ENCODE data around the gene TCF4.

Gene TCF4

DNA sequence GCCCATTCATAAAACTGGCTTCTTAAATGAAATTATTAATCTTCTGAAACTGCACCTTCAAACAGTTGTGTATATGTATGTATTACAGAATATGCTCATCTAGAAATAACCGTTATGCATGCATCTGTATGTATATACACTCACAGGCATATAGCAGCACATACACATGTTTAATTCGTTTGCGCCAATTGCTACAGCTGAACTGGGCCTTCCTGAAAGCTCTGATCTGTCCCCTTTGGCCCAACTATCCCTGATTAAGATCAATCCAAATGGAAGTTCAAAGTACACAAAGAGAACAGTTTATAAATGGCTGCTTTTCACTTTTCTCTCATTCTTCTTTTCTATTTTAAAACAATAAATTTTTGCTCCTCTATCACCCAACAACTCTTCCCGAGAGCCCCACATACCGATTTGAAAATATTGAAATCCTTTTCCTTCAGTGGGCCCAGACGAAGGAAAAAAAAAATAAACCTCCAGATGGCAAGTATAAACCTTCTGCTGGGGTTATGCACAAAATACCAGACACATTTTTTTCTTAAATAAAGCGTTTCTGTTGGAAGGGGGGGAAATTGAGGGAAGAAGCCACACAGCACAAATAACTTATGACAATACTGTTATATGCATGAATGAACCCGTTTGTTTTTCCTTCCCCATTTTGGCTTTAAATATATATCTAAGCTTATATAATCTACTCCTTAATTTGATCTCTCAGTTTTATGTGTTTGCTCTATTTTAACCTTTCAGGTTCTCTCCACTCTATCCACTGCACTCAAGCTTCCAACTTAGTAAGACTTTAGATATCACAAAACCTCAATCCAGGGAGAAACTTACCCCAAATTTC lies 267.3 kb downstream of the TCF4 start:
- no peak for DNase-seq (ENCODE audit: low spot score)

DNA sequence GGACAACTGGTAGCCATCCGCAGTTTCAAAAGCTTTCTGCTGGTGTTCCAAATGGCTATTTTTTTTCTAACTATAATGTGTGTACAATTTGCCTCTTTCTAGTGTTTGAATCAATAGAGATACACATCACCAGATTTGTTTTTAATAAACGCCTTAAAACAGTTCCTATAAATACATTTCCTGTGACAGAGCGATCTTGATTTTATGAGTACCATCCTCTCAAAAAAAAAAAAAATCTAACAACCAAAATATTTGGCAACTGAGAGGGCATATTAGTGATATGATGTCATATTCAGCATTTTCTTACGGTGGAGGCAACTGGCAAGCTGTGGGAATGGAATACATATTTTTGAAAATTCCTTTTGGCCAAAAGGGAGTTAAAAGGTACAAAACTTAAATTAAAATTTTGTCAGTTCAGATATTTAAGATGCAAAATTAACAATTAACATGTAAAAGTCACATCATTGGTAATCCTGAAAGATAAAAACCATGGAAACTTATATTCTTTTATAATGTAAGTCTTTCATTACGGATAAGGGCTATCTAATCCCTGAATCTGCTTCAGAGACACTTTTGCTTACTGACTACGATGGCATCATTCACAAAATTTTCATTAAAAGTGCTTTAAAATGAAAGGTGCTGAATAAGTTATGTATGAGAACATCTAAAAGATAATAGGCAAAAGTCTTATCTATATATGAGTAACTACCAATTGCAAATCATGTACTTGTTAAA lies 268.4 kb downstream of the TCF4 start:
- no peak for DNase-seq (ENCODE audit: low spot score)

DNA sequence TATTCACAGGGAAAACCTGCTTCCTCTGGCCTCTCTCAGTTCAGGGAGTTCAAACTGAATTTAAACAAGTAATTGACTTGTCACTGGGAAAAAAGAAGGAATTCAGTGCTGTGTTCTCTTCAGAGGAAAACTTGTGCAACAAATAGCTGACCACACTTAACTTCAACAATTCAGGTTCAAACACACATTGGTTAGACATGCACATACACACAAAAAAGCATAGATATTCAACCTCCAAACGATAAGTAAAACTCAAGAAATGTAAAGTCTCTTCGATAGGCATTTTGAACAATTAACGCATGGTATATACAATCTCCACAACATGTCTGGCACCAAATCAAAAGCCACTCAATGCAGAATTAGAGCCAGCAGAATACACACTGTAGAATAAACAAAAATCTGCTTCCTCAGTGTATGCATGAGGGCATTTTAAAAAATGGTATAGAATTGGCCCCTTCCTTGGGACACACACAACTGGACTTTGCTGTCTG lies 269.0 kb downstream of the TCF4 start:
- no peak for DNase-seq (ENCODE audit: low spot score)

DNA sequence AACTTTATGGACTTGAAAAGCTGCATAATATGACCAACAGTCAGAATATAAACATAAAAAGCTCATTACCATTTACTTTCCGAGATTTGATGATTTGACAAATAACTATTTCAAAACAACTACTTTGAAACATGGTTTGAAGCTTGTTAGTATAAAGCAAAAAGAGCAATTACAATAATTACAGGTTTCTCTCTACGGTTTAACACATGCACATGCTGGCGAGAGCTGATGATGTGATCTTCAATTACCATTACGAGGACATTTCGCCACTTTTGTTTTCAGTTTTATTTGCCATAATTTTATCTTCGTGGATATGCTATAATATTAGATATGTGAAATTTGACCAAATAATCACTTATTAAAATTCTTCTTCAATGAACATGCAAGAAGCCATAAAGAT lies 270.1 kb downstream of the TCF4 start:
- DNase-seq (ENCODE audit: low spot score) = no peak

DNA sequence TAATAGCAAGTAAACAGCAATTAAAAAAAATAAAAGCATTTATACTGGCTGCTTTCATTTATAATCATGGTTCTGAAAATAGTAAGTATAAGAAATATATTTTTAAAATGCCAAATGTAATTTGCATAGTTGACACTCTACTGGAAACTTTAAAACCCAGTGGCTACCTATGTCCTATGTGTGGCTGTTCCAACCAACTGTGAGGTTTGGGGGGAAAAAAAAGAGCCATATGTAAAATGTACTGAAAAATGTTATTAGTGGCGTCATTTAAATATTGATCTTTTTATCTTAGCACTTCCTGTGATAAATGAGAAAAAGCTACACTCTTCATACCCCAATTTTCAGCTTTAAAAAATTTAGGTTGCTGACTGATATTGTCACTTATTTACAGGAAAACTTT lies 270.7 kb downstream of the TCF4 start:
- DNase-seq (ENCODE audit: low spot score) = no peak

DNA sequence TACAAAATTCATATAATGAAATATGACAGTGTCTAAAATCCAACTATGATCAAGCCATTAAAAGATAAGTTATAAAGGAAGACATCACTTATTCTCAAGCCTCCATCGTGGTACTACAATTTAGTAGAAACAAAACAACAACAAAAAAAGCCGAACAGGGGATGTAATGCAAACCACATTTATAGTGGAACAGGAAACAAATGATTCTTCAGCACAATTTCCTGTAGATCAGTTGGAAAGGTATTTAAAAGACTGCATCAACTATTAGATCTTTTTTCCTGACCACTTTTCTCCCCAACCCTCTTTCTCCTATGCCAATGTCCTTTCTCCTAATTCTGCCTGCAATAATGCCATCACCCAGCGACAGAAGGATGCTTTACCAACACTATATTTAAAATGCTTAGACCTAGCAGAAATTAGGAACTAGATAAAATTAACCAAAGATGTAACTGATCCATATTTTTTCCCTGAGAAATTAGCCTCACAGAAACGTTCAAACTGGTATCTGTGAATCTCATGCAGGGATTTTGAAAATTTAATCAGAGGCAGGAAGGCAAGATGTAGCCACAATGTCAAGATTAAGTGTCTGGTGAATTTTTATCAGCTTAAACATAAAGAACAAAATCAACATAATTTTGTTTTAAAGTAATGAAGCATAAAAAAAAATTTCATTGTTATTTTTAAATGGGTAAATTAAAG lies 271.4 kb downstream of the TCF4 start:
- DNase-seq (ENCODE audit: low spot score) = no peak

DNA sequence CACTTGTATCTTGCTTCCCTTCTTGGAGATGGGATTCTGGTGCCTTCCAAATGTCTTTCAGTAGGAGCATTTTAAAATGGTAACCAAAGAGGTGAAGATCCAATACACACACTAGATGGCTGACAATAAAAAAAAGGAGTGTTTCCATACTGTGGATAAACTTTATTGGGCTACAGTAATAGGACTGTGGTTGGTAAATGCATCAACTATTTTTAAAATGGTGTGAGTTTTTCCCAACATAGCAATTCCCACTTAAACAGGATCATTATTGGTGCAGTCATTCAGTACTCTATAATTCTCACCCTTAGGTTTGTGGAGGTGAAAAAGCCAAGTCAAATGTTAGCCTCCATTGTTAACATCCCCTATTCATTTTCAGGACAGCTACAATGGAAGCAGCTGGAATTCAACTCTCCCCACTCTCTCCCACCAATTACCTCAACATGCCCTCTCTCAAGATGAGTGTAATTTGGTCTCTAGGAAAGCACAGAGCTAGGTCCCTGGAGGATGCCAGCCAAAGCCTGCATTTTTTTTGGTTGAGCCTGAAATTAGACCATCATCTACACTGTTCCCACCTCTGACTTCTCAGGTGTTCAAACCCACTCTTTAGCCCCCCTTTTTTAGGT lies 273.3 kb downstream of the TCF4 start:
- DNase-seq (ENCODE audit: low spot score) = no peak

DNA sequence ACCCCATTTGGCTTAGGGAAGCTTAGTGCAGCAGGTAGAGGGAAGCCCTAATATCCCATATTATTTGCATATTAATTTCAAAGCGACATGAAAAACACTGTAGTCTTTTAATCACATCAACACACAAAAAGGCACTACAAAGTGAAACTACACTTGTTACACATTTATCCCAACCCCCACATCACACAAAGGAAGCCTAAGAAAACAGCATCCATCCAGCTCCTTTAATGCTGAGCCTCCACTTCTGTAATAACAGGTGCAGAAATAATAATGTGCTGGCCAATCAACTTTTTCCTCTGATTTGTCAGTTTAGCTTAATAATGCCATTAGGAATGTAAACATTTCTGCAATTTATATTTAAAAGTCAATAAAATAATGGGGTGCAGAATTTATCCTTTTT lies 274.0 kb downstream of the TCF4 start:
- DNase-seq (ENCODE audit: low spot score) = no peak

DNA sequence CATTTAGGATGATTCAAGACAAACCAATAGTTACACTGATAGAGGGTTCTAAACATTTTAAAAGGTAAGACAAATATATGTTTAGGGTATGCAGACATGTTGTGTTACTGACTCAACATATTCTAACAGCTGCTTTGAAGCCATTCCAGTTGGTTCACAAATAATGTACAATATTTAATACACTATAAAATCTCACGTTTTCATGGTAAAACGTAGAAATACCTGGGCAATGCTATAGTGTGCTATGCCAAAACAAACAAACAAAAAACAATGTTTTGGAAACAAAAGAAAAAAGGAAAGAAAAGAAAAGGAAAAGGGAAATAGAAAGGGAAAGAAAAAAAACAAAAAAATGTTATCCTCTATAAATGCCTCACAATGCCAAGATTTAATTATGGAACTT lies 277.1 kb downstream of the TCF4 start:
- DNase-seq (ENCODE audit: low spot score) = no peak

DNA sequence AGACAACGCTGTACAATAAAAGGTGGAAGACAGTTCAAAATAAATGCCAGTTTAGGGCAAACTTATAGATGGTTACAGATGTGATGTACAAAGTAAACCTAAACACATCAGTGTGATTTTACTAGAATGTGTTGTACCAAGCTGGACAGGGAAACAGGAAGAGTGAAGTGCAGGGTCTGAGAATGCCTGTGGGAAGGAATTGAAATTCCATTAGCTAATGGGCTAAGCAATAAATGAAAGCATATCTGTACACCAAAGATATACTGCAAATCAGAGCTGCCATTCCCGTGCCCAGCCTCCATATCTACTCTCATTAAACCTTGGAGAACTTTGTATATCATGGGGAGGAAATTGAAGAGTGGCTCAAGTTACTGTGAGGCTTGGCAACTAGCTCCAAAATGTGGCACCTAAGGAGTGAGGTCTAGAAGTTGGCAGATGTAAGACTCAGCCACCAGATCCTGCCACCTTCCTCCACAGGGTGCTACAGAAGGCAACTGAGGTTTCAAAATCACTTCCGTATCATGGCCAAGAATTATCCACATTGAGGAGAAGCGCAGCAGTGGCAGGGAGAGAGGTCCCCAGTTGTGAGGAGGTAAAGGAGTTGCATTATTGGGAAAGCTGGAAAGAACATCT lies 277.8 kb downstream of the TCF4 start:
- DNase-seq (ENCODE audit: low spot score) = no peak

DNA sequence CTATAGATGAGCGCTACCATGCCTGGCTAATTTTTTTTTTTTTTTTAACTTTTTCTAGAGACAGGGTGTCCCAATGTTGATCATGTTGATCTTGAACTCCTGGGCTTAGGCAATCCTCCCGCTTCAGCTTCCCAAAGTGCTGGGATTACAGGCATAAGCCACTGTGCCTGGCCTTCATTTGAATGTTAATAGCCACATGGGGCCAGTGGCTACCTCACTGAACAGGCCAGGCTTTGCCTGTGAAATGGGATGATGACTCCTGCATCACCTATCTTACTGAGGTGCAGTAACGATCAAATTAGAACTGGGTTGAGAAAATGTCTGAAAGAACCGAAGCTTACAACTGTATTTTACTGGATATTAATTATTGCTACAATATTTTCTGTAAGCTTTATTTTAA lies 278.7 kb downstream of the TCF4 start:
- no peak for DNase-seq (ENCODE audit: low spot score)

DNA sequence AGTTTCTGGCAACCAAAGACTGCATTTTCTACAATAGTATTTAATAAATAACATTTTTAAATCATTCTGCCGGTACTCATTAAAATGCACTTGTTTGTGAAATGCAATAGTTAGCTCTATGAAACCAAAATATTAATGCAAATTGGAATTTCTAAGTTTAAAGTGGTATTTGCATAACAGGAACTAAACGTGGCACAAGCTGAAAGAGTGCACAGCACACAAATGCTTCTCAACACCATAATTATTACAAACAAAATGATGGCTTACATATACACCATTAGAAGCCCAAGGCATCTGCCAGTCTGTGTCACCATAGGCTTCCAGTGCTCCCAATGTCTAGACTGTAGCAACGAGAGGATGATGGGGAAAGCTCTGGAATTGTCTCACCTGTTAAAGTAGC lies 280.5 kb downstream of the TCF4 start:
- no peak for DNase-seq (ENCODE audit: low spot score)

DNA sequence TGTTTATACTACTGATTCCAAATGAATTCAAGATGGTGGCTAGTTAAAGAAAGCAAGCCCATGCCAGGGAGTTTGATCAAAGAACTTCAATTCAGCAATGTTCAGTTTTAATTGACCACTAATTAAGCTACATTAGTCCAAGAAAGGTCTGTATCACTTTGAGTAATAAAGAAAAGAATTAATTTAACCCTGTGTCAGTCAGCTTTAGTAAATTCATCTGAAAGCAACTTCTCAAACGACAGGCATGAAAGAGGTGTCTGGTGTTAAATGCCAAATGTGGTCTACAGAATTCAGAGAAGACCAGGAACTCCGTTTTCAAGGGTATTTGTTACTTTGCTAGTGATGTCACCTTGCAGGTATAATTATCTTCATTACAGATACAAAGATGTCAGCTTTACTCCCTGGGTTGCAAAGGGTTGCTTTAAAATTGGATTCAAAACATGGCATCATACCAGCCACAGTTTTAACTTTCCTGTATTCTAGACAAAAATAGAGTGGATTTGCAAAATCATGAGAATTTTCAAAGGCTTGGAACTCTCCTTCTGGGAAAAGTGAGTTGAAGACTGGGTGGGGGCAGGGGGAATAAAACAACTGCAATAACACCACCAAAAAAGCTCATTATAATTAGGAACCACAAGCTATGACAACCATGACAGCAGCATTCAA lies 281.5 kb downstream of the TCF4 start:
- no peak for DNase-seq (ENCODE audit: low spot score)

DNA sequence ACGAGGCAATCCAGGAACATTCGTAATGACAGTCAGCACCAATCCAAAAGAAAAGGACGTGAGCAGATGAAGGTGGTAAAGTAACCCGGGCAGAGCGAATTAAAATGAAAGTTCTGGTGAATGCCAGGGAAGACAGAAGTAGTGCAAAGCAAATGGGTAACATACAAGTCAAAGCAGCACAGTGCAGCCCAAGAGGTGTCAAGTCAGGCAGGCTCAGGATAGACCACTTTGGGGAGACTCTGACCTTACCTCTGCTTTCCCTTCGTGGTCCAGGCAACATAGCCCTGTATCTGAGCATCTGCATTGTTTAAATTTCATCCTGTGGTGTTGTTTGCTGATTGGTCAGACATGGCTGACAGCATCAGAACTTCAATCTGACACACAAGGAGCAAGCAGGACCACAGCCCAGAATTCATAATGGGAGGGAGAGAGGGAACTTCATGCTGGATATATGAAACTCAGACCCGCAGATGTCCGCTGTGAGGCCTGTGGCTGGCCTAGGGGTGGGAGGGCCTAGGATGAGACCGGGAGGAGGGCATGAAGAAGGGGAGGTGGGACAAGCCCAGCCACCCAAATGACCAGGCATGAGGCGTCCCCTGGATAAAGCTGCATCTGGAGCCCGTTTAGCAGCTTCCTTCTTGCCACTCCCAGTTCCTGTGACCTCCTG lies 285.7 kb downstream of the TCF4 start:
- no peak for DNase-seq (ENCODE audit: low spot score)

DNA sequence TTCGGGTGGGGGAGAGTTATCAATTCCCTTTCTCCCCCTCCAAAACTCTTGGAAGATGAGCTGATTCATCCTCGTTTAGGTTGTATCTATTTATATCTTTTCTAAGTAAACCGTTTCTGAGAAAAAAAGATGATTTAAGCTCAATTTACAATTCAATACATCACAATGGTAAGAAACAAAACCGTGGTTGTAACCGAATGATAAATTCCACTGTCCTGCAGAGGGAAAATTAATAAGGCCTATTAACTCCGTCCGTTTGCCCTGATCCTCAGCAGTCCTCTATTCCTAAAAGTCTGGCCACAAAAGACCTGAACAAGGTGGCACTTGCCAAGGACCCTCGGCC lies 286.2 kb downstream of the TCF4 start:
- DNase-seq (ENCODE audit: low spot score) = no peak

DNA sequence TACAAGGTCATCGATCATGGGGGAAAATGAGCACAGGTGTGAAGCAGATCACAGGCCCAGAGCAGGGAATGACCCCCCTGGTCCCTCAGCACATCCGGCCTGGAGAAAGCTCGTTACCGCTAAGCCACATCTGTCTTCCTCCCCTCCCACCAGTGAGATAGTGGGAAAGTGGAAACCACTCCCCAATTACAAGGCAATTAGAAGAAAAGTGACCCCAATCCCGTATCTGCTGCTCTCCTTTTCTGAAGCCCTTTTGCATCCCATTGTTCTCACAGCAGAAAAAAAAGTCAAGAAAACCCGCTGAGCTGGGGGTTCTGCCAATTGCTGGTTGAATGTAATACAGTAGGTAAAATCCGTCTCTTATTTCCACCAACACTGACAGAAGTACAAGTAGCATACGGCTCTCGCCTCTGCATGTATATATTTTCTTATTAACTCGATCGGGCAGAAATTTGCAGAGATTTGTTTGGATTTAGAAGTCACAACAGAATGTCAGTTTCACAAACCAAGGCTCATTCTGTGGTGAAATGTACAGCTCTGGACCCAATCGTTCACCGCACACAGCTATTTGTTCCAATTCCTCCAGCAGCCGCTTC lies 287.0 kb downstream of the TCF4 start:
- DNase-seq (ENCODE audit: low spot score) = no peak

DNA sequence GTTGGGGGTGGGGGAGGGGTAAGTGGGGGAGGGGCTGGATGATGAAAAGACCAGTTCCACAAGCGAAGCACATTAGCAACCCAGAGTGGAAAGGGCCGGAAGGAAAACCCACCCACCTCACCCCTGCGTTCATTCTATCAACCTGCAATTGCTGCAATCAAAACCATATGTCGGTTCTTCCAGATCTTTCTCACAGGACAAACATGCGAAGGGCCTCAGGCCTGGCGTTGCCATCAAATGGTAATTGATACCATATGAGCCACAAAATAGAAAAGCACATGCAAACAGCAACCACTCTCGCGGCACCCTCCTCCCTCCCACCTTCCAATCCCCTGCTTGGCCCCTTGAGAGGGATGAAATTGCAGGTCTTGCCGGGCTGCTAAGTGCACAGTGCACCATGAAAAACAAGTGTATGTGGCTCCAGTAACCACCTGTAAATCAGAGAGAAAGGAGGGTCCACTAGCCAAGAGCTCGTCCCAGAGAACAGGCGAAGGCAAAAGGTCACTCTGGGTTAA lies 287.5 kb downstream of the TCF4 start:
- DNase-seq (ENCODE audit: low spot score) = no peak

DNA sequence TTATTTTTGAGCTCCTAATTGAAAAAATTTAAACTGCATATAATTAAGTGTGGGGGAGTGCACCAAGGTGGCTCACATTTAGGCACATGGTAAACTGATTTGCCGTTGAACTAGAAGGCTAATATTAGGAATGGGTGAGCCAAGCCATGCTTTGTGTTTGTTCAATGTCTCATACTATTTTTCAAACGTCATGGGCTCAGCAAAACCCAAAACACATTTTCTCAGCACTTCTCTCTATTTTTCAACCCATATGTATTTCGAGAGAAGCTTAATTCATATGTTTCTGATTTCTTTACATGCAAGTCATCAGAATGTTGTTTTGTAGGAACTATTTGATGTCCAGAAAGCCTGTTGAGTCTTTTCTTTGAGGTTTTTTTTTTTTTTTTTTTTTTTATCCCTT lies 291.2 kb downstream of the TCF4 start:
- no peak for DNase-seq (ENCODE audit: low spot score)

DNA sequence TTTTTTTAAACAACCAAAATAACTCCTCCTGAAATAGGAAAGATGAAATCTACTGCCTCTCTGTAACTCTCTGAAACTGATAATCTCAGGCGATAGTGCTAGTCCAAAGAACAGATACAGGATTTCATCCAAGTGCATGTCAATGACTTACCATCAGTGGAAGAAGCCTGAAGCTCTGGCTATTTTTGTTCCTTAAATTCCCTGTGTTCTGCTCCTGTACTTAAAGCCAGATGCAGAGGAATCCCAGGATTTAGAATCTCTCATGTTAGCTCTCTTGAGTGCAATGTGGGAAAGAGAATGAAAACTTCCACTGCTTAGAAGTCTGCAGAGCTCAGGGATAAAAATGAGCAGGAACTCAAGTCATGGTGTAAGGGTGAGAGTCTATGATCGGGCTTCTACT lies 291.9 kb downstream of the TCF4 start:
- DNase-seq (ENCODE audit: low spot score) = no peak

DNA sequence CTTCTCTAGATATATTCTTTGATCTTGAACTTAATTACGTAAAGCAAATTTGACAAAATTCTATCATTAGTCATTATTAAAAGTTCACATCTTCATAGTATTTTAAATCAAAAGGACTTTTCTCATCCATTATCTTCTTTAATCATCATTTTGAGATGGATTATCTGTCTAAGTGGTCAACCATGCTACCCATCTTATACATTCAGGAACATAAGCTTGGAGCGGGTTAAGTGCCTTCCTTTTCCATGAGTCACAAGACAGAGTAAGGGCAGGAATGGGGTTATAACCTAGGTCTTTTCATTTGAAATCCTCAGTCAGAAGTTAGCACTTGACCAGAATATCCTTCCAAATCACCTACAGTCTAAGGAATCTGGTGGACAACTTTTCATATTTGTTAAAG lies 297.1 kb downstream of the TCF4 start:
- DNase-seq (ENCODE audit: low spot score) = no peak
